Activated CD4-positive, alpha-beta memory T cell treated with anti-CD3 and anti-CD28 coated beads, Interleukin-2, amount 10 ng/mL, durations not matched to agents 7 days and 5 days (primary cell): ENCODE results near the gene GJC1. TPM values are rescaled to one million over a fixed set of nuclear protein-coding genes. Genes with fewer than 3 reads are reported as not detected.

Experiments used
- total RNA-seq, 2 experiments: library from RNA; stranded (reverse); gene quantifications; one replicate each; pipeline ENCODE4 v1.2.3, GENCODE V29; 2021

GJC1 gene
- total RNA-seq, 2 experiments from 2014 or later, result 0.78 to 0.88 TPM

Other genes starting within 250 kb of the GJC1 start
- under 1 TPM in 1 of 2 experiments, not detected in 1; 0.15 TPM for gene MEIOC, start 173.8 kb downstream of the GJC1 start, total RNA-seq
- 10 to 100 TPM; 22.0 to 22.8 TPM for gene CCDC43, start 140.5 kb downstream of the GJC1 start, total RNA-seq
- gene DBF4B, start 121.6 kb downstream of the GJC1 start, total RNA-seq, result 10 to 100 TPM; 29.0 to 31.0 TPM
- under 1 TPM; 0.28 to 0.43 TPM for gene ADAM11, start 71.3 kb downstream of the GJC1 start, total RNA-seq
- not detected for gene HIGD1B, start 17.6 kb upstream of the GJC1 start, total RNA-seq
- gene EFTUD2, start 69.2 kb upstream of the GJC1 start, total RNA-seq, result 100 to 1,000 TPM; 102 to 114 TPM
- gene GFAP, start 85.2 kb upstream of the GJC1 start, total RNA-seq, result not detected
- 10 to 100 TPM; 66.9 to 67.9 TPM for gene KIF18B, start 117.5 kb upstream of the GJC1 start, total RNA-seq
- gene C1QL1, start 138.0 kb upstream of the GJC1 start, total RNA-seq, result under 1 TPM; 0.33 to 0.43 TPM
- gene DCAKD, start 221.3 kb upstream of the GJC1 start, total RNA-seq, result 10 to 100 TPM; 25.9 to 26.2 TPM
- 100 to 1,000 TPM; 114 TPM for gene NMT1, start 231.0 kb upstream of the GJC1 start, total RNA-seq